H1 (cell line): ENCODE data around the gene KIAA1328. TPM values are rescaled to one million over a fixed set of nuclear protein-coding genes. Genes with fewer than 3 reads are reported as not detected.
A peak's percentile ranks its signal among the peaks of the same experiment; 100 is the strongest.

Experiments used
- CTCF ChIA-PET: fragments of 300-600 bp; sonication (Branson Sonifier 250); formaldehyde crosslinking; loops from one replicate; lab custom pipeline; 2021; ENCODE audit not compliant: partially characterized antibody; lab: Charles Lee
- POLR2A ChIA-PET: fragments of 300-600 bp; sonication (Branson Sonifier 250); formaldehyde crosslinking; loops from one replicate; lab custom pipeline; 2021; ENCODE audit warnings: inconsistent platforms; ENCODE audit not compliant: partially characterized antibody; lab: Charles Lee
- DNase-seq, 2 experiments: peaks; one replicate each; pipeline versions ENCODE4 v3.0.0 to v3.0.0-alpha.2; 2010 to 2022; ENCODE audit warnings: low spot score in 2 of 2, low read depth in 1 of 2, mixed read lengths in 1 of 2
- FAIRE-seq: peaks from 2 replicates; lab custom pipeline; 2011; peaks lifted over from hg19 to GRCh38; lab: Jason Lieb, UNC
- H2AFZ ChIP-seq: 2 replicates; pipeline ENCODE4 v1.8.1; 2012; ENCODE audit warnings: low read length, inconsistent platforms
- H2AK5ac ChIP-seq: 2 replicates; pipeline ENCODE4 v1.6.1; 2013; ENCODE audit warnings: low read depth, low read length
- H2BK120ac ChIP-seq: replicated peaks from 2 replicates; pipeline ENCODE3; 2013; ENCODE audit warnings: low read depth, low read length, inconsistent platforms
- H2BK12ac ChIP-seq: 2 replicates; pipeline ENCODE4 v1.6.1; 2013; ENCODE audit warnings: low read depth, low read length
- H2BK15ac ChIP-seq: 2 replicates; pipeline ENCODE4 v1.6.1; 2013; ENCODE audit warnings: low read length
- H2BK20ac ChIP-seq: 2 replicates; pipeline ENCODE4 v1.6.1; 2013; ENCODE audit warnings: low read length
- H2BK5ac ChIP-seq: 2 replicates; pipeline ENCODE4 v1.6.1; 2013; ENCODE audit warnings: low read depth, low read length
- H3K14ac ChIP-seq: 2 replicates; pipeline ENCODE4 v1.6.1; 2013; ENCODE audit warnings: inconsistent platforms; ENCODE audit not compliant: insufficient read length
- H3K18ac ChIP-seq: 2 replicates; pipeline ENCODE4 v1.6.1; 2013; ENCODE audit warnings: low read length; ENCODE audit errors: extremely low read depth
- H3K23ac ChIP-seq: 2 replicates; pipeline ENCODE4 v1.6.1; 2013; ENCODE audit warnings: inconsistent platforms; ENCODE audit not compliant: insufficient read length
- H3K23me2 ChIP-seq: 2 replicates; pipeline ENCODE4 v1.6.1; 2013; ENCODE audit warnings: low read depth, low read length
- H3K27ac ChIP-seq: 2 replicates; pipeline ENCODE4 v1.6.1; 2011; ENCODE audit warnings: low read depth, low read length, inconsistent platforms
- H3K27me3 ChIP-seq, 4 experiments: replicated peaks in 1 of 4; 1 replicate in 1 of 4; 2 replicates in 3 of 4; pipeline versions ENCODE4 v1.6.1 to v1.8.1; 2011 to 2013; ENCODE audit warnings: low read length in 3 of 4, mild to moderate bottlenecking in 3 of 4, inconsistent platforms in 2 of 4, mixed read lengths in 2 of 4, moderate library complexity in 1 of 4; ENCODE audit not compliant: control insufficient read depth in 3 of 4, insufficient read depth in 3 of 4; ENCODE audit errors: extremely low read depth in 1 of 4
- H3K36me3 ChIP-seq, 4 experiments: 2 replicates each; pipeline versions ENCODE4 v1.6.1 to v1.8.1; 2011 to 2013; ENCODE audit warnings: mild to moderate bottlenecking in 4 of 4, low read length in 3 of 4, moderate library complexity in 2 of 4, control low read depth in 1 of 4, inconsistent platforms in 1 of 4; ENCODE audit not compliant: insufficient read depth in 4 of 4, control insufficient read depth in 2 of 4
- H3K4ac ChIP-seq: replicated peaks from 2 replicates; pipeline ENCODE3; 2013; ENCODE audit warnings: low read length, low read depth, mixed read lengths, inconsistent platforms; ENCODE audit not compliant: insufficient read length
- H3K4me1 ChIP-seq, 4 experiments: replicated peaks in 1 of 4; 1 replicate in 1 of 4; 2 replicates in 3 of 4; pipeline versions ENCODE4 v1.6.1 to v1.8.1; 2011 to 2013; ENCODE audit warnings: low read length in 3 of 4, inconsistent platforms in 2 of 4, mixed read lengths in 1 of 4; ENCODE audit not compliant: insufficient read depth in 4 of 4, control insufficient read depth in 3 of 4
- H3K4me2 ChIP-seq, 2 experiments: 2 replicates each; pipeline versions ENCODE4 v1.6.1 to v1.8.1; 2011 to 2013; ENCODE audit warnings: low read depth in 2 of 2, low read length in 2 of 2, control low read depth in 1 of 2, inconsistent platforms in 1 of 2, mild to moderate bottlenecking in 1 of 2; ENCODE audit not compliant: insufficient read depth in 1 of 2
- H3K4me3 ChIP-seq, 4 experiments: fragments of 200-600, 300-600 bp in 1 of 4; sonication (generic), shearing (Covaris generic), sonication (Bioruptor Twin) in 1 of 4; 2 replicates each; pipeline versions ENCODE4 v1.5.1 to v1.8.1; 2011 to 2016; ENCODE audit warnings: low read length in 4 of 4, low read depth in 3 of 4, control low read depth in 2 of 4, inconsistent platforms in 2 of 4, mild to moderate bottlenecking in 2 of 4, mixed read lengths in 1 of 4, moderate library complexity in 1 of 4; ENCODE audit not compliant: insufficient read depth in 2 of 4; ENCODE audit errors: extremely low read depth in 1 of 4
- H3K56ac ChIP-seq: replicated peaks from 2 replicates; pipeline ENCODE3; 2013; ENCODE audit warnings: low read depth, mild to moderate bottlenecking, mixed read lengths, low read length, inconsistent platforms; ENCODE audit not compliant: insufficient read length
- H3K79me1 ChIP-seq: 2 replicates; pipeline ENCODE4 v1.6.1; 2013; ENCODE audit warnings: low read depth, low read length, control low read depth
- H3K79me2 ChIP-seq, 2 experiments: 2 replicates each; pipeline versions ENCODE4 v1.6.1 to v1.8.1; 2012 to 2013; ENCODE audit warnings: low read length in 2 of 2, mild to moderate bottlenecking in 2 of 2, inconsistent platforms in 1 of 2; ENCODE audit not compliant: insufficient read depth in 2 of 2, control insufficient read depth in 1 of 2
- H3K9ac ChIP-seq, 4 experiments: replicated peaks in 1 of 4; 1 replicate in 1 of 4; 2 replicates in 3 of 4; pipeline versions ENCODE4 v1.6.1 to v1.8.1; 2011 to 2013; ENCODE audit warnings: low read depth in 3 of 4, low read length in 3 of 4, control low read depth in 2 of 4, mild to moderate bottlenecking in 2 of 4, moderate library complexity in 2 of 4, inconsistent platforms in 1 of 4; ENCODE audit errors: extremely low read depth in 1 of 4
- H3K9me3 ChIP-seq, 2 experiments: 2 replicates each; pipeline versions ENCODE4 v1.6.1 to v1.8.1; 2012 to 2013; ENCODE audit warnings: mild to moderate bottlenecking in 2 of 2, moderate library complexity in 2 of 2, control low read depth in 1 of 2, inconsistent platforms in 1 of 2, low read depth in 1 of 2, low read length in 1 of 2, mixed read lengths in 1 of 2; ENCODE audit not compliant: insufficient read depth in 2 of 2
- H4K20me1 ChIP-seq, 2 experiments: replicated peaks in 1 of 2; 2 replicates each; pipeline versions ENCODE3 to v1.8.1; 2011 to 2013; ENCODE audit warnings: inconsistent platforms in 2 of 2, low read length in 2 of 2, mild to moderate bottlenecking in 1 of 2; ENCODE audit not compliant: insufficient read depth in 2 of 2, control insufficient read depth in 1 of 2
- H4K5ac ChIP-seq: 2 replicates; pipeline ENCODE4 v1.6.1; 2013; ENCODE audit warnings: low read length, low read depth, mixed read lengths, inconsistent platforms; ENCODE audit not compliant: insufficient read length
- H4K8ac ChIP-seq: 2 replicates; pipeline ENCODE4 v1.8.0; 2013; ENCODE audit warnings: mild to moderate bottlenecking, moderate library complexity, low read length, inconsistent platforms; ENCODE audit not compliant: insufficient read depth; ENCODE audit errors: extremely low read depth
- H4K91ac ChIP-seq: replicated peaks from 2 replicates; pipeline ENCODE3; 2013; ENCODE audit warnings: low read length, mixed read lengths, inconsistent platforms; ENCODE audit not compliant: insufficient read length
- EP300 ChIP-seq, 2 experiments: IDR thresholded peaks; 1 replicate in 1 of 2; 2 replicates in 1 of 2; pipeline ENCODE4 v1.6.1; 2011 to 2012; ENCODE audit warnings: low read depth in 2 of 2, low read length in 2 of 2, mild to moderate bottlenecking in 2 of 2, borderline replicate concordance in 1 of 2, inconsistent platforms in 1 of 2, moderate library complexity in 1 of 2
- KDM5A ChIP-seq: fragments of 200-600 bp; IDR thresholded peaks from 2 replicates; pipeline ENCODE4 v1.7.1; 2012; ENCODE audit warnings: mild to moderate bottlenecking, low read length, inconsistent platforms, mixed read lengths
- NANOG ChIP-seq: IDR thresholded peaks from 2 replicates; pipeline ENCODE4 v1.6.1; 2011; ENCODE audit warnings: low read length, low read depth, mild to moderate bottlenecking, inconsistent platforms; ENCODE audit not compliant: insufficient read depth, poor library complexity, severe bottlenecking
- RBBP5 ChIP-seq: IDR thresholded peaks from 2 replicates; pipeline ENCODE4 v1.7.1; 2012; ENCODE audit warnings: low read depth, mild to moderate bottlenecking, inconsistent platforms, low read length, moderate library complexity, borderline replicate concordance
- SAP30 ChIP-seq: fragments of 300-600 bp; sonication (generic); IDR thresholded peaks from 2 replicates; pipeline ENCODE4 v1.7.1; 2012; ENCODE audit warnings: low read length, moderate library complexity, mild to moderate bottlenecking, inconsistent platforms; ENCODE audit not compliant: insufficient read depth, insufficient replicate concordance
- SP1 ChIP-seq: IDR thresholded peaks from 2 replicates; pipeline ENCODE4 v1.6.1; 2011; ENCODE audit warnings: low read depth, low read length
- WGBS, 2 experiments: shearing (Covaris generic) in 1 of 2; methylation state at CpG; one replicate each; pipeline versions ENCODE4 v1.1.6 to v1.1.7; 2013 to 2015; ENCODE audit warnings: low lambda C conversion rate in 2 of 2, mixed read lengths in 2 of 2, inconsistent platforms in 1 of 2, low coverage in 1 of 2, missing lambda C conversion rate in 1 of 2; ENCODE audit not compliant: insufficient replicate concordance in 2 of 2, insufficient coverage in 1 of 2, insufficient read length in 1 of 2; ENCODE audit errors: extremely low coverage in 1 of 2, missing lambda C conversion rate in 1 of 2; 5-methylcytosine and 5-hydroxymethylcytosine counted together
- polyA plus RNA-seq, 7 experiments: library from polyadenylated mRNA; depleted of rRNA in 3 of 7; stranded (reverse) in 5 of 7; unstranded in 2 of 7; fragments of >200 nt in 5 of 7; fragments of 200-250 nt in 2 of 7; gene quantifications; 1 replicate in 5 of 7; 2 replicates in 1 of 7; 4 replicates in 1 of 7; pipeline versions ENCODE4 v1.2.1 to v1.2.3, GENCODE V29; 2011 to 2013; ENCODE audit warnings: missing spikeins in 2 of 7, mixed read lengths in 2 of 7
- total RNA-seq: library from RNA; stranded (reverse); fragmentation: NEBNext Ultra II Directional; extraction: Animal tissue kit (Norgen Biotek cat#: 25700); gene quantifications from 2 replicates; pipeline ENCODE4 v1.2.1, GENCODE V29; 2021

The KIAA1328 gene
- total and polyA plus RNA-seq, 2 of the 8 experiments (the other 6 are each of a cell fraction or from before 2014, with no cell fraction given): 2.6 to 5.7 TPM

- H3K27me3 ChIP-seq: peaks cover 14 to 32% (median 26%) of the 10 kb centered on the region in 4 experiments
- H3K56ac ChIP-seq: no peak overlapping the region
- WGBS, 2 experiments: 2% methylated on average over 2 of the region's 2 CpGs; no CpG with 5 or more reads in 1 of the 2 experiments
- TF ChIP-seq NANOG: peak; percentile 89
- TF ChIP-seq RBBP5: no peak
- TF ChIP-seq KDM5A: no peak
- no peak for TF ChIP-seq SAP30
- no peak for TF ChIP-seq EP300 (IDR thresholded peaks at IDR 0.05; ENCODE audit: borderline replicate concordance in 1 of 2, low read depth in 2 of 2, low read length in 2 of 2)
- 0 out of 2 replicates have a peak, but pooled peaks have one; percentile 45 for TF ChIP-seq SP1
These were observed 389.2 kb downstream of the KIAA1328 start for GRCh38 chr18:37218022-37218590.

More at GRCh38 chr18:37218022-37218590, 389.2 kb downstream of the KIAA1328 start:
- Histone ChIP-seq H3K4me2 (peak overlapping the region; percentile 10 to 52), H3K27ac (no peak overlapping the region), H3K79me1 (no peaks in the 10 kb centered on the region), H2BK15ac (no peak overlapping the region), H2BK5ac (no peak overlapping the region), H2BK12ac (no peak overlapping the region), H3K4me3 (peak overlapping the region in 1 of 4 experiments; percentile 0; a peak in 1 of 8 replicates), H4K20me1 (peaks cover 0 to 2% of the 10 kb centered on the region in 2 experiments), H3K18ac (no peak overlapping the region), H3K23ac (no peak overlapping the region), H3K79me2 (no peaks in the 10 kb centered on the region), H3K14ac (no peak overlapping the region), H2BK20ac (no peak overlapping the region), H2BK120ac (no peak overlapping the region), H3K4me1 (peaks cover 0 to 11% (median 2%) of the 10 kb centered on the region in 4 experiments; a peak in 5 of 7 replicates), H3K9me3 (peaks cover 0 to 5% of the 10 kb centered on the region in 2 experiments; a peak in 1 of 4 replicates), H2AFZ (no peak overlapping the region), H3K9ac (no peak overlapping the region), H4K5ac (no peak overlapping the region), H3K36me3 (no peaks in the 10 kb centered on the region), H4K8ac (no peak overlapping the region), H3K4ac (no peak overlapping the region), H4K91ac (no peak overlapping the region), H3K23me2 (no peaks in the 10 kb centered on the region), H2AK5ac (no peak overlapping the region)
- FAIRE-seq (peak; percentile 91), DNase-seq (peak in 1 of 2 experiments; percentile 59)
- ChIA-PET POLR2A (no interaction called here), CTCF (interaction anchor here (0.6 to 2.9 kb wide), 12 partner anchors 9 to 413 kb away, joined by 3 to 7 read pairs (median 4); no protein-coding TSS in a partner anchor)
